Hematopoietic multipotent progenitor cell (in vitro differentiated cells): ENCODE data around the gene ZSWIM4. TPM values are rescaled to one million over a fixed set of nuclear protein-coding genes. Genes with fewer than 3 reads are reported as not detected.

Source experiments
- DNase-seq, 3 donors: peaks; one replicate each; pipeline ENCODE4 v3.0.0-alpha.2; 2011 to 2015; ENCODE audit warnings: low read depth in 2 of 3, low spot score in 2 of 3
- total RNA-seq: library from RNA; depleted of rRNA; stranded (reverse); fragments of >200 nt; gene quantifications from one replicate; pipeline ENCODE4 v1.2.3, GENCODE V29; 2012

The ZSWIM4 gene
- total RNA-seq, 1 donor = 15.1 TPM

DNA sequence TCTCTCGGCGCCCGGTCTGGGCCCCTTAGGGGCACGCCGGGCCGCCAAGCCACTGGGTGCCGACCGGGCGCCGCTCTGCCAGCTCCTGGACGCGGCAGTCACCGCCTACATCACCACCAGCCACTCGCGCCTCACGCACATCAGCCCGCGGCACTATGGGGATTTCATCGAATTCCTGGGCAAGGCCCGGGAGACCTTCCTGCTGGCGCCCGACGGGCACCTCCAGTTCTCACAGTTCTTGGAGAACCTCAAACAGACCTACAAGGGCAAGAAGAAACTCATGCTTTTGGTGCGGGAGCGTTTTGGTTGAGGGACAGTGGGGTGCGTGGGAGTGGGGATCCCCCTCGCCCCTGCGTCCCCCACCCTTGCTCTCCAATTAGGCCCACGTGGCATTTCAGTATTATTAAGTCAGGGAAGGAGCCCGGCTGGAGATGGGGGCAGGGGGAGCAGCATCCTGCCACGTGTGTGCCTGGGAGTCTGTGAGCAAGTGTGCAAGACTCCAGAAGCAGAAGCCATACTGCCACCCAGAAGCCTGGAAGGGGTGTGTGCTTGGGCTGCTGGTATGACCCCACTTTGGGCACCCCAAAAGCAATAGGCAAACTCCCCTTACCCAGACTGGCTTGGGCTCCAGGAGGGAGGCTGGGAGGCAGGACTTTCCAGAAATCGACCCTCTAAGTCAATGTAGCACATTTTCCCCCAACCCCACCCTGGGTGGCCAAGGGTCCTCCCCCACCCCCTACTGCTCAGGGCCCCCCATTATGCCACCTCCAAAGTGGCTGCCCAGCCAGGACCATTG, 35.7 kb downstream of the ZSWIM4 start:
- peak in 1 of 3 donors; percentile 48 for DNase-seq

DNA sequence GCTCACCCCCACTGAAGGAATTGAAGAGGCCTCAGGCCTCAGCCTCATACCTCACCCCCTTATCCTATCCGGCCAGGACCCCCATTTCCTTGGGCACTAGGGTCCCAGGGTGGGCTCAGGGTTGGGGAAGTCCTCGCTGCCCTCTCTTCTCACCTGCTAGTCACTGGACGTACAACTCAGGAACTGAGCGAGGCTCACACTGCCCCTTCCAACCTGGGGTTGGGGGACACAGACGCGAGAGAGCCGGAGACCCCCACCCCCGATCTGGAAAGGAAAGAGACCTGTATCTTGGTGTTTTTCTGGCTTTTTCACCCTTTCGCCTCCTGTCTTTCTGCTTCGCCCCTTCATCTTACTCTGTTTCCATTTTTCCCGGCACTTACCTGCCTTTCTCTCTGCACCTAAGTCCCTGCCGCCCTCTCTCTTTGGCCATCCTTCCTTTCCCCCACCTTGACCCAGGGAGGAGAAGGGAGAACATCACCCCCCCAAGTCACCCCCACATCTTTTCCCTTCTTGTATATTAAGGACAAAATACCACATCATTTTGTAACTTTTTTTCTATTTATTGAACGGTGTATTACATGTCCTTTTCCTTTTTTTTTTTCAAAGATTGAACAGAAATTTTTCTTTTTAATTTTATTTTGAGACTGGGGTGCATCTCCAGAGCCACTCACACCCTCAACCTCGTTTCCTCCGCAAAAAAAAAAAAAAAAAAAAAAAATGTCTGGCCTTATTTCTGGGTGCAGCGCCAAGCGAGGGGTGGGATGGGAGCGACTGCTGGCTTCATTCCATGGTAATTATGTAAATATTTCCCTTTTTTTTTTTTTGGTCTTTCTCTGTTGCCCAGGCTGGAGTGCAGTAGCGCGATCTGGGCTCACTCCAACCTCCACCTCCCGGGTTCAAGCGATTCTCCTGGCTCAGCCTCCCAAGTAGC, 36.6 kb downstream of the ZSWIM4 start:
- peak in 1 of 3 donors; percentile 50 for DNase-seq

GRCh38 chr19:13833330-13834243, 38.3 kb downstream of the ZSWIM4 start:
- peak; percentile 86 to 93 (median 93) for DNase-seq

DNA sequence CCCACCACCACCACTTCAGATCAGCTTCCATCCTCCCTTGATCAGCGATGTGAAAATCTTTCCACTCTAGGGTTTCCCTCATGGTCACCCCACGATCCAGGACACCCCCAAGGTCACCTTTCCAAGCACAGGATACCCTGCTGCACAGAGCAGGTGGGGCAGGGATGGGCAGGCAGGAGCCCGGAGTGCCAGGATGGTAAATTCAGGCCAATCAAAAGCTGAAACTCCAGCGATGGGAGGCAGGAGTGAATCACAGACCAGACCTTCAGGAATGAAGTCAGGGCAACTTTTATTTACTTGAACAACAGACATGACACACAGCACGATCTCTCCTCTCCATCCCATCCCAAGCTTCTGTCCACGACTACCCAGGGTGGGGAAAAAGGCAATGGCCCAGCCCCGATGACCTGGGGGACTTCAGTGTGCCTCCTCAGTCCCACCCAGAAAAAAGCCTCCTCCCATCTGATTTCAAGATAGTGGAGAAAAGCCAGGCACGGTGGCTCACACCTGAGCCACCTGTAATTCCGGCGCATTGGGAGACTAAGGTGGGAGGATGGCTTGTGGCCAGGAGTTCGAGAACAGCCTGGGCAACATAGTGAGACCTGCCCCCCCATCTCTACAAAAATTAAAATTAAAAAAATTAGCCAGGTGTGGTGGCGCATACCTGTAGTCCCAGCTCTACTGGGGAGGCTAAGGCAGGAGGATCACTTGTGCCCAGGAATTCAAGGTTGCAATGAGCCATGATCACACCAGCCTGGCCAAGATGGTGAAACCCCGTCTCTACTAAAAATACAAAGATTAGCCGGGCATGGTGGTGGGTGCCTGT, 39.2 kb downstream of the ZSWIM4 start:
- DNase-seq = no peak

DNA sequence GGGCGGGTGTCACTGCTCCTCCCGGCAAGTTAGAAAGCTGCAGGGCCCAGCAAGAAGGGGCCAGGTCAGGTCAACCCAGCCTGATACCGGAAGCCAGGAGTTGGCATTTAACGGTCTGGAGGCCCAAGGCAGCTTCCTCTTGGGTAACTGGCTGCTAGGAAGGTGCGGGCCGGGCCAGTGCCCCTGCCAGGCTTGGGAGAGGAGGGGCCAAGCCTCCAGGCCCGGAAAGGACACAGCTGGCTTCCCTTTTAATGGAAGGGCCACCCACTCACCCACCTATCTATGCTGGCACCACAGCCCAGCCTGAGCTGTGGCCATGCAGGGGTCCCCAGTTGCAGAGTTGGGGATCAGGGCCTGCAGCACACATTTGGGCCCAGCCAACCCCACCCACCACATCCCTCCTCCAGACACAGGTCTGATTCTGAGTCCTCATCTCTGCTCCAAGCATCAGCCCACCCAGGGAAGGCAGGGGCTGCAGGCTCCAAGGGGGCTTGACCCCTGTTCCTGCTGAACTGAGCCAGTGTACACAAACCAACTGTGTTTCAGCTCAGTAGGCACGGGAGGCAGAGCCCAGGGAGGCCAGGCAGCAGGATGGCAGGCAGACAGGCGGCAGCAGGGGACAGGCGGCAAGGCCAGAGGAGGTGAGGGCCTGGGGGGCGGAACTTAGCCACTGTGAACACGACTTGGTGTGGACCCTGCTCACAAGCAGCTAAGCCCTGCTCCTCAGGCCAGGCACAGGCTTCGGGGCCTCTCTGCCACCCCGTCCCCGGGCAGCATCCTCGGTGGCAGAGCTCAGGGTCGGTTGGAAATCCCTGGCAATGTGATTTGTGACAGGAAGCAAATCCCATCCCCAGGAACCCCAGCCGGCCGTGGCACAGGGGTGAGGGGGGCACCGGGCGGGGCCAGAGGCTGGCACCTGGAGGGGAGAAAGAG, 40.8 kb downstream of the ZSWIM4 start:
- peak in 2 of 3 donors; percentile 81 to 92 for DNase-seq

- peak in 1 of 3 donors; percentile 64 for DNase-seq
Measured at GRCh38 chr19:13838435-13839129, 43.3 kb downstream of the ZSWIM4 start.

GRCh38 chr19:13839130-13839937, 44.1 kb downstream of the ZSWIM4 start:
- DNase-seq = peak in 2 of 3 donors; percentile 85 to 90

GRCh38 chr19:13839938-13840304, 44.7 kb downstream of the ZSWIM4 start:
- peak in 2 of 3 donors; percentile 73 to 89 for DNase-seq

DNA sequence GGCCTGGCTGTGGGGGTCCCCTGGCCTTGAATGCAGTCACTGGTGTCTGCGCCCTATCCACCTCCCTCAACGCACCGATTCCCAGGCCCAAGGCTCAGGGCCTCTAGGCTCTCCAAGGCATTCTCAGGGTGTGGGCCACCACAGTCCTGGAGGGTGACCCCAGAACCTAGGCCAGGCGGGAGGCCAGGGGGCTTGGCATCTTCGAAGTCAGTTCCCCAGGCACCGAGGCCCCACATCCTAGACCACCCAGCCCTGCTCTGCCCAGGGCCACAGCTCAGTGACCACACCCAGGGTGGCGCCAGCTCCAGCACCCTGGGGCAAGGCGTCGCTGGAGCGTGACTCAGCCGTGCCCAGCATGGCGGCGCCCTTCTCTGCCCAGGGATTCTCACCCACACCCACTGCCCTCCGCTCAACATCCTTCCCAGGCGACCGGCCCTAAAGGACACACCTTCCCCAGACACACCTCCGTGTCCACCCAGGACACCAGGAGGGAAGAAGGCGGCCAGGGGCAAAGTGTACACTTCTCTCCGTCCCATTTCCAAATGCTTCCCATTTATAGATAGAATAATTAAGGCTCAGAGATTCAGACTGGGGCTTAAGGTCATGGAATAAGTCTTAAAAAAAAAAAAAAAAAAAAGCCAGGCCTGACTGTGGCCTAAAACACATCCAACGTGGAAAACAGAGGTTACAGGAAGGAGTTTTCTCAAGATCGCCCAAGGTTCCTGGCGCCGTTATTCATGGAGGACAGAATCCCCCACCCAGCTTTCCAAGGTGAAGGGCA, 45.3 kb downstream of the ZSWIM4 start:
- DNase-seq = peak in 1 of 3 donors; percentile 53

GRCh38 chr19:13841086-13841961, 46.1 kb downstream of the ZSWIM4 start:
- peak in 1 of 3 donors; percentile 52 for DNase-seq

DNA sequence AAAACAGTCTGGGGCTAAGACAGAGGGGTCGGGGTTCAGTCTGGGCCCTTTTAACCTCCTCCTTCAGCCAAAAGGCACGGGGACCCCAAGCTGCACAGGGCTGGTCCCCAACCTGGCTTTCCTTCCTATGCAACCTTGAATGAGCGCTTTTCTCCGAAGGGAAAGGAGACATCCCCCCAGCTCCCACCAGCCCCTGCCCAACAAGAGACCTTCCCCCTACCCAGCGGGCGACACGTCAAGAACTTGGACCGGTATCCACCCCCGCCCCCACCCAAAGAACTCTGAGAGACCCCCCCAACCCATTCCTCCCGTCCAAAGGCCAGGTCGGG, 46.7 kb downstream of the ZSWIM4 start:
- DNase-seq = no peak

GRCh38 chr19:13842291-13843103, 47.3 kb downstream of the ZSWIM4 start:
- peak in 2 of 3 donors; percentile 79 to 83 for DNase-seq

DNA sequence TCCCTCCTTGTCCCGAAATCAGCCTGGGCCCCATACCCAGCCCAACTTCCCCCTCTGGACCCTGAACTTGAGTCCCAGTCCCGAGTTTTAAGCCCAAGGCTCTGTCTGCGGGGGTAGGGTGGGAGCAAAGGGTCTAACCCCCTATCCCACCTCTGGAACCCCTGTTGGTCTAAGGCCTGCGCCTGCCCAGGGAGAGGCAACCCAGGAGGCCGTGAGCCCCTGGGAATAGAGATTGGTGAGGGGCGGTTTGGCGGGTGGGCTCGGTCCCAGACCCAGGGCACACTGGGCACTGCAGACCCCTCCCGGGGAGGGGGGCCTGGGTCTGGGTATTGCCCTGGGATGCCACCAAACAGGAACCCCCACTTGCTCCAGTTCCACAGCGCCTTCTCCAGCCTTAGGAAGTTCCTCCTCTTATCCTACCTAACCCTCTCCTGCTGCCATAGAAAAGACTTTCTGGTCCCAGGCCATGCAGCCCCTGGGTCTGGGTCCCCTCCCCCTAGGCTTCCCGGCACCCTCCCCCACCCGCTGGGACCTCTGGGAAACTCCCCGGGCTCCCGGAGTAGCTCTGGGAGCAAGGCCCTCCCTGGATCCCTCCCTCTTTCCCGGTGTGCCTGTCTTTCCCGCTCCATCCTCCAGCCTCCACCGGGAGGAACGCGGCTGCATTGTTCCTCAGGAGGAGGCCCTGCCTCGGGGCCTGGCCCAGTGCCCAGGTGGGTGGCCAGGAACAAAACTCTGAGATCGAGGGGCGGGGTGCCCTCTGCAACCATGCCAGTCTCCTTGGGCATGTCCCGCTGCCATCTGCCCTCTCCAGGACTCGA, 48.1 kb downstream of the ZSWIM4 start:
- no peak for DNase-seq

GRCh38 chr19:13844130-13844631, 48.9 kb downstream of the ZSWIM4 start:
- DNase-seq = no peak
